IPS-18a (cell line): ENCODE measurements around the gene ZFYVE21.

Source experiments
- H3K27ac ChIP-seq: one replicate; pipeline ENCODE4 v1.5.1; 2013; ENCODE audit warnings: low read length
- H3K27me3 ChIP-seq: one replicate; pipeline ENCODE4 v1.6.1; 2013; ENCODE audit warnings: mild to moderate bottlenecking, low read length; ENCODE audit not compliant: control insufficient read depth, insufficient read depth
- H3K36me3 ChIP-seq: one replicate; pipeline ENCODE4 v1.6.1; 2013; ENCODE audit warnings: low read depth, low read length; ENCODE audit not compliant: control insufficient read depth
- H3K4me1 ChIP-seq: one replicate; pipeline ENCODE4 v1.6.1; 2013; ENCODE audit warnings: low read depth, low read length; ENCODE audit not compliant: control insufficient read depth
- H3K4me3 ChIP-seq: one replicate; pipeline ENCODE4 v1.5.1; 2013; ENCODE audit warnings: low read length
- H3K9ac ChIP-seq: one replicate; pipeline ENCODE4 v1.6.1; 2013; ENCODE audit warnings: mild to moderate bottlenecking, low read length, moderate library complexity
- H3K9me3 ChIP-seq: one replicate; pipeline ENCODE4 v1.6.1; 2013; ENCODE audit warnings: low read depth, low read length; ENCODE audit not compliant: control insufficient read depth

ZFYVE21 gene

DNA sequence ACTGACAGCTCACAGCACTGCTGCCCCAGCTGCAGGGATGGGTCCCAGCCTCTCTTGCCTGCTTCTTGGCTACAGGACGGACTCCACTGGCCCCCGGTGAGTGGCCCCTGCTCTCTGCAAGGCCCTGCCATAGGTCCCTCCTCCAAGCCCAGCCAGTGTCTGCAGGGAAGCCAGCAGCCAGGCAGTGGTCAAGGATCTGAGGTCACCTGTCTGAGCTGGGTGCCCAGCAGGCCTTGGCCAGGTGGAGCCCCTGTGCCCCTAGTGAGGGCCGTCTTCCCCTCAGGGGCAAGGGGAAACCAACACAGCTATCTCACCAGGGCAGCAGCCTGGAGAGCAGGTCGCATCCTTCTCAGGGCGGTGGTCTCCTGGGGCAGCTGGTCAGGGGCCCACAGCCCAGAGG lies 13.5 kb upstream of the ZFYVE21 start:
- no peaks in the 10 kb centered on the region for H3K4me1 ChIP-seq

DNA sequence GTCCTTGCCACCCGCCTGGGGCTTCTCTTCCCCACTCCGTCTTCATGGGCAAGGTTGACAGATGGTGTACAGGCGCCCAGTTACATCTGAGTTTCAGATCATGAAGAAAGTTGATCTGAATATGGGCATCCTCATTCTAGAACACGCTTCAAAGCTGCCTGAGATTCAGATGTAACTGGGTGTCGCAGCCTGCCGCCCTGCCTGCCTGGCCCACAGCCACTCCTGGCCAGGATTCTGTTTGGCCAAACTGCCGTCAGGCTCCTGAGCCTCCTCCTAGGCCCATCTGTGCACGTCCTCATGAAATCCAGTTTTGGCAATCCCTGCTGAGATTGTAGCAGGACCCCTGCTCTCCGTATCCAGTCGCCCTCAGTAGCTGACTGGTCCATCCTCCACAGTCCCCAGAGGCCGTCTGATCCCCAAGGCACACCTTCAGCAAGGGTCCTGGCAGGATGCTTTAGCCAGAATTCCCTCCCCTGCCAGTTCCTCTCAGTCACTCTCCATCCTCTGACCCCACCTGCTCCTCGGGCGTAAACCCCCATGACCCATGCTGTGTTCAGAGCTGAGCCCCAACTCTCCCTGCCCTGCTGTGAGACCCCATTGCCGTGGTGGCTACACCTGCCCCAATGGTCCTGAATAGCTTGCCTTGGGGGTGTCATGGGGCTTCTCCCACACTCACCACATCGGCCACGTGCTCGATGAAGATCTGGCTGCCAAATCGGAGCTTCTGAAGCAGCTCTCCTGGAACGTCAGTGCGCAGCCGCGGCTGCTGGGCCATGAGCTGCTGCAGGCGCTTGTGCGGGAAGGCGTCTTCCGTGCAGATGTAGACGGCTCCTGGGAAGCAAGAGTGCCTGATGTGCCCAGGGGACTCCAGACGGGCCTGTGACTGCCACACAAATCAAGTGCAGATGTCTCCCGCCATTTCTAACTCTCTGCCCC lies 12.8 kb upstream of the ZFYVE21 start:
- H3K9ac ChIP-seq = no peak overlapping the region
- no peak overlapping the region for H3K4me3 ChIP-seq
- no peaks in the 10 kb centered on the region for H3K9me3 ChIP-seq
- H3K4me1 ChIP-seq = no peaks in the 10 kb centered on the region
- H3K27ac ChIP-seq = no peak overlapping the region
- no peaks in the 10 kb centered on the region for H3K27me3 ChIP-seq
- peaks cover 47% of the 10 kb centered on the region for H3K36me3 ChIP-seq

More for the DNA sequence above, 13.5 kb upstream of the ZFYVE21 start:
- no peak overlapping the region for H3K9ac ChIP-seq
- H3K27ac ChIP-seq = no peak overlapping the region
- H3K9me3 ChIP-seq = no peaks in the 10 kb centered on the region
- H3K27me3 ChIP-seq = no peaks in the 10 kb centered on the region
- peaks cover 45% of the 10 kb centered on the region for H3K36me3 ChIP-seq
- H3K4me3 ChIP-seq = no peak overlapping the region

DNA sequence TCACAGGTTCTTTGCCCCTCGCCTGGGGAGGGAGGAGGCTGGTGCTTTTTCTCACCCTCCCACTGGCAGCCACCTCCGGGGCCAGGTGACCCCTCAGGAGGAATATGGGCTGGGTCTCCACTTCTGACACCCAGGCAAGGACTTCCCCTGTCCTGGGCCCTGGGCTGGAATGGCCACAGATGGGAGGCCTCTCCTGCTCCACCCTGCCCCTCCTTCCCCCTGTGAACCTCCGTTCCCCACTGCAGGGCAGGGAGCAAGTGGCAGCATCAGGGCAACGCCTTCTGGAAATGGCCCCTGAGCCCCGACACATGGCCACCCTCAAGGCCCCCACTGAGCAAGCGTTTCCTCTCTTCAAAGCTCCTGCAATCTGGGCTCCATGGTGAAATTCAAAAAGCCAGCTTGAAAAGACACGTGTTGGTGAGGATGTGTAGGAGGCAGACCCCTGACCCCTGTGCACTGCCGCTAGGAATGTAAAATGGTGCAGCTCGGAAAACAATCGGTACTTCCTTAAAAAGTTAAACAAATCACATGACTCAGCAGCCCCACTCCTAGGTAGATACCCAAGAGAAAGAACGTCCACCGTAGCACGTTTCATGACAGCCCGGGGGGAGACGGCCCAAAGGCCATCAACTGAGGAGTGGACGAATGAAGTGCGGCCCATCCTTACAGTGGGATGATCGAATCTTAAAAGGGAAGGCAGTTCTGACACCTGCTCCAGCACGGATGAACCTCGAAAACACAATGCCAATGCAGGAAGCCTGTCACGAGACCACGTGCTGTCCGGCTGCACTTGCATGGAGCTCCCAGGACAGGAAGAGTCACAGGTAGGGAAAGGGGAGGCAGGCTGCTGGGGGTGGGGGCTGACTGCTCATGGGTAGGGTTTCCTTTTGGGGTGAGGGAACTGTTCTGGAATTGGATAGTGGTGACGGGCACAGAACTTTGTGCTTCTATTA lies 11.9 kb upstream of the ZFYVE21 start:
- no peak overlapping the region for H3K4me3 ChIP-seq
- no peak overlapping the region for H3K9ac ChIP-seq
- H3K27me3 ChIP-seq = no peaks in the 10 kb centered on the region
- H3K4me1 ChIP-seq = no peaks in the 10 kb centered on the region
- peaks cover 56% of the 10 kb centered on the region for H3K36me3 ChIP-seq
- H3K27ac ChIP-seq = no peak overlapping the region
- H3K9me3 ChIP-seq = no peaks in the 10 kb centered on the region

DNA sequence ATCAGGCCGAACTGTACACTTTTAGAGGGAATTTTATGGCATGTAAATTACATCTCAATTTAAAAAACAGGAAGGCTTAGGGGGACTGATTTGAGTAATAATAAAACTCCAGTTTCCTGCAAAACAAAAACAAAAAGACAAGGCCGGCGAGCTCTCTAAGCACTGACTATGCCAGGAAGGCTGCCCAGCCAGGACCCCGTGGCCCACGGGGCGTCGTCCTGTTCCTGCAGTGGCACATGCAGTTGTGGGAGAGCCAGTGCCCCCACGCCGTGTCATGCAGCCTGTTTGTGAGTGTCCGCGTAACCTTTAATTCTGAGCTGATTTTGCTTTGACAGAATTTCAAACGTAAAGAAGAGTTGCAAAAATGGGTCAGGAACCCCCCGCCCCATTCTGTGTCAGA lies 10.9 kb upstream of the ZFYVE21 start:
- no peaks in the 10 kb centered on the region for H3K4me1 ChIP-seq
- H3K27me3 ChIP-seq = no peaks in the 10 kb centered on the region
- H3K4me3 ChIP-seq = no peak overlapping the region
- no peak overlapping the region for H3K27ac ChIP-seq
- H3K36me3 ChIP-seq = peaks cover 62% of the 10 kb centered on the region
- no peak overlapping the region for H3K9ac ChIP-seq
- H3K9me3 ChIP-seq = no peaks in the 10 kb centered on the region

DNA sequence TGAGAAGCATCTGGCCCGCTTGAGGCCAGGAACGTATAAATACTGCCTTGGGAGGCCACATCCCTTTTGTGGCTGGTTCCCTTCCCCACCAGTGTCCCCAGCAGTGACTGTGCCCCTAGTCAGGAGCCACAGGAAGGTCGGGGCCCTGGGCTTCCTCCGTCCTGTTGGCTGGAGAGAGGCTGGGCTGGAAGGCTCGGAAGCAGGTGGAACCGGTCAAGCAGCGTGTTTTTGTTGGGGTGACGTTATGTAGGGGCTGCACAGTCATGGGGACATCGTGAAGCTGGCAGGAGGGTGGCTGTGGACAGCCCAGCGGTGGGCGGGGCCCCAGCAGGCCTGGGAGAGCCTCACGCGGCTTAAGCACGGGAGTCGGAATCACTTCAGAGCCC lies 10.5 kb upstream of the ZFYVE21 start:
- Histone ChIP-seq H3K9me3 (no peaks in the 10 kb centered on the region), H3K27ac (no peak overlapping the region), H3K4me3 (no peak overlapping the region), H3K27me3 (no peaks in the 10 kb centered on the region), H3K4me1 (no peaks in the 10 kb centered on the region), H3K9ac (no peak overlapping the region), H3K36me3 (peaks cover 64% of the 10 kb centered on the region)

DNA sequence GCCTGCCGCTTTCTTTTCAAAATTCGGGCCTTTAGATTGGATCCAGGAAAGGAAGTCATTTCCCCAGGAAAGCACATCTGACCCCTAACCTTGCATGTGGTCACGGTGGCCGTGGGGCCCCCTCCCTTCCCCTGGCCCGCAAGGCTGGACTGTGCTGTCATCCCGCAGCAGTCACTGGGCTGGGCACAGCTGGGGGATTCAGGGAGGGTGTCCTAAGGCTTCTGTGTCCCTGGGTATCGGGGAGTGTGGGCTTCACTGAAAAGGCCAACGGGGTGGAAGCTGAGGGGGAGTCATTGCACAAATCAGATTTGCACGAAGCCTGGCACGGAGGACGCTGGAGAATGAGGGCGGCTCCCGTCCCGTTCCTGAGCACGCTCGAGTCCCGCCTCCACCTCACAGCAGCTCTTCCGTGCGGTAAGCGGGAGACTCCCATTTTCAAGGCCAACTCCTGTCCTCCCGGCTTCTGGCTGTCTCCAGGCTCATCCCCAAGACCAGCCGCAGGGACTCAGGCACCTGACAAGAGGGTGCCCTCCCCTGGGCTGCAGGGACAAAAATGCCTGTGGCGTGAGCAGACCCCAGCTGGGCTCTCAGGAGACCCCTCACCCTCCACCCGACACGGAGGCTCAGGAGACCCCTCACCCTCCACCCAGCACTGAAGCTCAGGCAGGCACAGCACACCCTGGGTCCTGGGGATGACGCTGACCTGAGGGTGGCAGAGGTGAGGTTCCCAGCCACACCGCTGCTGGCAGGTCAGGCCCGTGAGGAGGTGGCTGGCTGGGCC lies 9.9 kb upstream of the ZFYVE21 start:
- H3K36me3 ChIP-seq = peaks cover 63% of the 10 kb centered on the region
- no peaks in the 10 kb centered on the region for H3K27me3 ChIP-seq
- no peak overlapping the region for H3K9ac ChIP-seq
- H3K9me3 ChIP-seq = no peaks in the 10 kb centered on the region
- peaks cover under 1% of the 10 kb centered on the region for H3K4me1 ChIP-seq
- H3K27ac ChIP-seq = no peak overlapping the region
- no peak overlapping the region for H3K4me3 ChIP-seq

DNA sequence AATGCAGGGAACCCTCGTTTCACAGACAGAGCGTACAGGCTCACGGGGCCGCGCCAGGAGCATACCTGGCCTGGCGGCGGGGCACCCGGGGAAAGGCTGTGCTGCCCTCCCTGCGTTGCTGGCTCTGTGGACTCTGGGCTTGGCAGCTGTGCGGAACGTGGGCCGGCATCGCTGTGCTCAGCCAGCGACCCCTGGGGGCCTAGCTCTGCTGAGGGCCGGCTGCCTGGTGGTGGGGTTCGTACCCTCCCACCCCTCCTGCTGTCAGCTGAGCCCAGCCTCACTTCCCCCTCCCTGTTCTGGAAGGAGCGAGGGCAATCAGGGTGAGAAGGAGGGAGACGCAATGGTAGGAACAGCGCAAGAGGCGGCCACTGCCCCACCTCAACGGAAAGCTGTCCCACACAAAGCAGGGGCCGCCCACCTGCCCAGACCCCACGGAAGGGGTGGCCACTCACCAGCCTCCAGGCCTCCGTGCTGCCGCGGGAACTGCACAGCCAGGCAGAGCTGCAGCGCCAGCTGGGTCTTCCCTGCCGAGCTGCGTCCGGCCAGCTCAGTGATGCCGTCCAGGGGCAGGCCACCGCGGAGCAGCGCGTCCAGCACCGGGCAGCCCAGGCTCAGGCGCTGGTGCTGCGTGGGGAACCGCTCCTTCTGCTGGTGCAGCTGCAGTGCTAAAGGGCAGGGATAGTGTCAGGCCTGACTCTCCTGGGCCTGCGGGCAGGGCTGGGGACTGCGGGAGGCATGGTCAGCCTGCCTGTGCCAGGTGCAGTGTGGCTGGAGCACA lies 8.9 kb upstream of the ZFYVE21 start:
- Histone ChIP-seq H3K4me1 (peaks cover 7% of the 10 kb centered on the region), H3K9ac (no peak overlapping the region), H3K27ac (no peak overlapping the region), H3K9me3 (no peaks in the 10 kb centered on the region), H3K27me3 (no peaks in the 10 kb centered on the region), H3K4me3 (no peak overlapping the region), H3K36me3 (peaks cover 62% of the 10 kb centered on the region)

DNA sequence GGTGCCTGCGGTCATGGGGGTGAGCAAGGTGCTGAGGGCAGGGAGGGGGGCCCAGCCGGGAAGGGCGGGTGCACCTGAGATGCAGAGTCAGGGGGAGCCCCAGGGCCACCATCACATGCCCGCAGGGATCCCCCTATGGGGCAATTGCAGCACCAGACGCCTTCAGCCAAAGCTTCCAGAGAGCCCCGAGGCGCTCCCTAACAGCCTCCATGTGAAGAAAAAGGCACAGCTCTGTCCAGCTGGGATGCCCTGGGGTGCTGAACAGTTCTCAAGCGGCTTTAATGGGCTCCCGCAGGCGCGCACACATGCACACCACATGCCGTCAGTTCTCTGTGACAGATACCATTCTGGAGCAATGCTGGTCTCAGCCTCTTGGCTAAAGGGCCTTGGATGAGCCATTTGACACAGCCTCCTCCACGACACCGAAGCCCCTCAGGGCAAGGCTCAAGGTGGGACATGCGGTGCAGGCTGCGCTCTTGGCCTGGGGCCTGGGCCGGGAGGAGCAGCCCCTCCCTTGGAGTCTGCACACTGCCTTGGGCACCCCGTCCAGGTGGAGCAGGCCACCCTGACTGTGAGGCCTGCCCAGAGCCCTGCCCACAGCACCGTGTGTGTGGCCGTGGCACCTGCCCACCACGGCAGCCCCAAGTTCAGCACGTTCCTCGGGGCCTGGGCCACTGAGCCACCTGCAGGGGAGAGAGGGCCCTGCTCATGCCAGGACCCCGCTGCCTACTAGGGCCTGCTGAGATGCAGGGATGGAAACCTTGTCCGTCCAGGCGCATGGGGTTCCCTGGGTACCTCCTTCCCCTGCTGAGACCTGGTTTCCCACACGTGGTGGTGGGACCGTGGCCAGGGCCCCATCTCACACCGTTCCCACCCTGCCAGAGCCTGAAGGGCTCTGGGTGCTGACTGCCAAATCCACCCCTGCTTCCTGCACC lies 8.0 kb upstream of the ZFYVE21 start:
- Histone ChIP-seq H3K4me1 (peaks cover 7% of the 10 kb centered on the region), H3K27me3 (no peaks in the 10 kb centered on the region), H3K36me3 (peaks cover 53% of the 10 kb centered on the region), H3K27ac (no peak overlapping the region), H3K4me3 (no peak overlapping the region), H3K9ac (no peak overlapping the region), H3K9me3 (no peaks in the 10 kb centered on the region)

DNA sequence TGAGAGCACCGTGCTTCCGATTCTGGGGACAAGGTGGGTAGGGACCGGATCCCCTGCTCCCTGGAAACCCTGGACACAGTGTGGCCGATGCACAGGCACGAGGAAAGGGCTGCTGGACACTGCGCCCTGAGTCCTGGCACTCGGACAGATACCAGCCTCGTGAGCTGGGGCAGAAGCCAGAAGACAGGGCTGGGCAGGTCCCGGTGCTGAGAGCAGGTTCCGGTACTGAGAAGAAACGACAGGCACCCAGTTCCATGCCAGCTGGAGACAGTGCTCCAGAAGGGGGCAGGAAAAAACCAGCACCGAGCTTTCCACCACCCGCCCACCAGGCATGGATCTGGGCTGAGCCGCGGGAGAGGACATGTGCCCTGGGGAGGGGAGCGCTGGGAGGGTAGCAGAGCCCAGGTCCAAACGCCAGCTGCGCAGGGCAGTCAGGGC lies 6.8 kb upstream of the ZFYVE21 start:
- H3K4me3 ChIP-seq = no peak overlapping the region
- no peak overlapping the region for H3K9ac ChIP-seq
- H3K4me1 ChIP-seq = peaks cover 7% of the 10 kb centered on the region
- peaks cover 47% of the 10 kb centered on the region for H3K36me3 ChIP-seq
- no peaks in the 10 kb centered on the region for H3K27me3 ChIP-seq
- H3K9me3 ChIP-seq = no peaks in the 10 kb centered on the region
- H3K27ac ChIP-seq = no peak overlapping the region

DNA sequence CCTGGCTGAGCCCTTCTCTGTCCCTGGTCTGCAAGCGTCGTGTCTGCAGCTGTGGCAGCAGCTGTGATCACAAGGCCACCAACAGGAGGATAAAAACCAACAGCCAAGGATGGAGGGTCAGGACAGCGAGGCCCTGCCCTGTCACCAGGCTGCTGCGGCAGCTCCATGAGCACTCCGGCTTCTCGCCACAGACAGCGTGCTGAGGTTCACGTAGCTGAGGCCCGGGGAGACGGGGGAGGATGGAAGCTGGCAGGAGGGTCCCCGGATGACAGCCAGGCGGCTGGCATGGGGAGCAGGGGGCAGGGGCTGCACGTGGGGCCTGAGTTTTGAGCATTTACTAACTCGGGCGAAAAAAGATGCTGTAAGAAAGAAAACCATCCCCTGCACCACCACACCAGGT lies 5.8 kb upstream of the ZFYVE21 start:
- Histone ChIP-seq H3K27ac (no peak overlapping the region), H3K36me3 (peaks cover 43% of the 10 kb centered on the region), H3K9ac (no peak overlapping the region)

More for the DNA sequence above, 5.8 kb upstream of the ZFYVE21 start:
- Histone ChIP-seq H3K4me1 (peaks cover 11% of the 10 kb centered on the region), H3K9me3 (no peaks in the 10 kb centered on the region), H3K27me3 (no peaks in the 10 kb centered on the region), H3K4me3 (no peak overlapping the region)
